Measurements from ENCODE around the gene CHKA. TPM values are rescaled to one million over a fixed set of nuclear protein-coding genes. Genes with fewer than 3 reads are reported as not detected.

CHKA gene
- total and polyA plus RNA-seq, 2 of the 4 experiments (the other 2 are of a cell fraction): 4.5 to 8.4 TPM

DNA sequence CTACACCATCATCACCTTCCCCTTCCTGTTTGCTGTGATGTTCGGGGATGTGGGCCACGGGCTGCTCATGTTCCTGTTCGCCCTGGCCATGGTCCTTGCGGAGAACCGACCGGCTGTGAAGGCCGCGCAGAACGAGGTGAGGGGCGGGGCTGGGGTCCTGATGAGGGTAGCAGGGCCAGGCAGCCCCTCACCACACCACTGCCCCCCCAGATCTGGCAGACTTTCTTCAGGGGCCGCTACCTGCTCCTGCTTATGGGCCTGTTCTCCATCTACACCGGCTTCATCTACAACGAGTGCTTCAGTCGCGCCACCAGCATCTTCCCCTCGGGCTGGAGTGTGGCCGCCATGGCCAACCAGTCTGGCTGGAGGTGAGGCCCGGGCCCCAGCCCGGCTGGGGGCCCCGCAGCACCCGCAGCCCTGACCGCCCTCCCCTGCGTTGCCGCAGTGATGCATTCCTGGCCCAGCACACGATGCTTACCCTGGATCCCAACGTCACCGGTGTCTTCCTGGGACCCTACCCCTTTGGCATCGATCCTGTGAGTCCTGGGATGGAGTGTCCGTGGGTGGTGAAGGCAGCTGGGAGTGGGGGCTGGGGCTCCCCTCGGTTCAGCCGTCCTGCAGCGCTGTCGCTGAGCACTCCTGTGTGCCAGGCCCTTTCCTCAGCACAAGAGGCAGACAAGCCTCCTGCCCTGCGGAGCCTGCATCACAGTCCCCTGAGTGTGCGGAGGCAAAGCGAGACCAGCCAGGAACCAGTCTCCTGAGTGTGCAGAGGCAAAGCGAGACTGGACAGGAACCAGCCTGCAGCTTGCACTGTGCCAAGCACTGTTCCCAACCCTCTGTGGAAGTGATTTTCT is 73.5 kb downstream of the CHKA start (continued):
- no peak for TF ChIP-seq RAD21 (IDR thresholded peaks at IDR 0.05; ENCODE audit: low read length)

DNA sequence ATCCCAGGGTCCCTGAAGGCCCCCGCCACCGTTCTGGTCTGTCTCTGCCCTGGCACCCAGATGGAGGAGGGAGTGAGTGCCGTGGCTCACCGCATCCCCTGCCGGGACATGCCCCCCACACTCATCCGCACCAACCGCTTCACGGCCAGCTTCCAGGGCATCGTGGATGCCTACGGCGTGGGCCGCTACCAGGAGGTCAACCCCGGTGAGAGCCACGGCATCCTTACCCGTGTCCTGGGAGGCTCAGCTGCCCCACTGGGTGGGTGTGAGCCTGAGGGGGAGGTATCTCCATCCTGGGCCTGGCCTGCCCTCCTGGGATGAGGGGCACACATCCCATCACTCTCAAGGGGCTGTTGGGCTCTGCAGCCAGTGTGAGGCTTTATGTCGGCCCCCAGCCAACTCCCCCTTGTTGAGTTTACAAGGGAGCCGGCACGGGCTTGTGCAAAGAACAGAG is 76.3 kb downstream of the CHKA start:
- H3K9me3 ChIP-seq (ENCODE audit: control insufficient read depth, insufficient read depth, low read length): no peaks in the 10 kb centered on the region
- peaks cover 50% of the 10 kb centered on the region for H3K36me3 ChIP-seq (ENCODE audit: control insufficient read depth, insufficient read depth, low read length)
- no peak overlapping the region for H2BK5ac ChIP-seq (ENCODE audit: low read depth, low read length, poor library complexity, severe bottlenecking)
- peaks cover 12% of the 10 kb centered on the region for H3K4me1 ChIP-seq (ENCODE audit: control insufficient read depth, insufficient read depth, low read length)
- DNase-seq: no peak
- POLR2A ChIA-PET (ENCODE audit: unreplicated experiment): interaction anchor here (0.6 kb wide), 1 partner anchor 48 kb away, joined by 3 read pairs; no protein-coding TSS in a partner anchor
- no peak overlapping the region for H3K4ac ChIP-seq (ENCODE audit: low read depth, low read length)
- no peak overlapping the region for H2BK20ac ChIP-seq (ENCODE audit: low read depth, low read length)
- H3K27ac ChIP-seq (ENCODE audit: insufficient read depth, low read length): no peak overlapping the region
- no peak overlapping the region for H3K18ac ChIP-seq (ENCODE audit: low read depth, low read length)
- H2AFZ ChIP-seq (replicated peaks; ENCODE audit: low read length, poor library complexity): no peak overlapping the region
- intact Hi-C loops (cut with micrococcal nuclease) (no loop called here), dilution Hi-C loops (cut with HindIII; ENCODE audit: low sequenced_read_pairs, unreplicated experiment) (no loop called here), in situ Hi-C loops (cut with MboI; ENCODE audit: low sequenced_read_pairs) (no loop called here)
- H2BK120ac ChIP-seq (ENCODE audit: low read depth, low read length): no peak overlapping the region
- no peak overlapping the region for H3K4me3 ChIP-seq (ENCODE audit: insufficient read depth, low read depth, low read length)
- H4K8ac ChIP-seq (ENCODE audit: low read depth in 2 of 2, low read length in 2 of 2): no peak overlapping the region
- H4K20me1 ChIP-seq (ENCODE audit: insufficient read depth, low read length): no peaks in the 10 kb centered on the region; the same call in none of the 2 replicates
- no peaks in the 10 kb centered on the region for H3K27me3 ChIP-seq (ENCODE audit: control insufficient read depth, insufficient read depth, low read length)
- H4K5ac ChIP-seq (ENCODE audit: low read depth, low read length): no peak overlapping the region
- H2AK9ac ChIP-seq (replicated peaks; ENCODE audit: low read depth, low read length, poor library complexity): no peak overlapping the region
- H4K91ac ChIP-seq (ENCODE audit: insufficient read depth, low read depth, low read length): no peak overlapping the region
- H3K9me1 ChIP-seq (ENCODE audit: insufficient read depth, low read length): no peaks in the 10 kb centered on the region
- no peak overlapping the region for H2AK5ac ChIP-seq (ENCODE audit: low read depth, low read length)
- no peak for ATAC-seq (ENCODE audit: low read depth)
- H3K14ac ChIP-seq (replicated peaks; ENCODE audit: low read depth, low read length): no peak overlapping the region
- H2BK15ac ChIP-seq (ENCODE audit: low read depth, low read length): no peak overlapping the region
- H3K56ac ChIP-seq (ENCODE audit: extremely low read depth, insufficient read depth, low read length): no peak overlapping the region
- no peak overlapping the region for H3K23ac ChIP-seq (ENCODE audit: low read depth, low read length)
- H3K79me1 ChIP-seq (ENCODE audit: low read depth in 1 of 2, low read length in 2 of 2): peaks cover 0 to 37% of the 10 kb centered on the region in 2 experiments; a peak in 3 of 4 replicates
- no peak overlapping the region for H3K9ac ChIP-seq (ENCODE audit: low read depth, low read length)
- no TSS peak for BruUV-seq (replicated peaks)
- CTCF ChIA-PET: no interaction called here
- no peak overlapping the region for H3K4me2 ChIP-seq (ENCODE audit: low read depth, low read length)
- 100% methylated on average over 2 of the region's 18 CpGs; no CpG with 5 or more reads in 1 of the 2 experiments for WGBS, 2 experiments (ENCODE audit: extremely low coverage in 2 of 2, insufficient read length in 1 of 2)
- TF ChIP-seq NFE2L2 (IDR thresholded peaks at IDR 0.05; ENCODE audit: low read depth, low read length) (no peak), FOS (IDR thresholded peaks at IDR 0.05; ENCODE audit: low read depth, low read length) (no peak), BHLHE40 (IDR thresholded peaks at IDR 0.05; ENCODE audit: low read depth, low read length) (no peak), CEBPB (IDR thresholded peaks at IDR 0.05; ENCODE audit: low read depth, low read length) (no peak), CHD1 (IDR thresholded peaks at IDR 0.05; ENCODE audit: low read depth, low read length) (no peak), MAFK (IDR thresholded peaks at IDR 0.05; ENCODE audit: low read depth, low read length) (no peak), MXI1 (IDR thresholded peaks at IDR 0.05; ENCODE audit: borderline replicate concordance, low read depth, low read length) (no peak), RCOR1 (IDR thresholded peaks at IDR 0.05; ENCODE audit: insufficient replicate concordance, low read length) (no peak)
- TF ChIP-seq, protein P1, sequence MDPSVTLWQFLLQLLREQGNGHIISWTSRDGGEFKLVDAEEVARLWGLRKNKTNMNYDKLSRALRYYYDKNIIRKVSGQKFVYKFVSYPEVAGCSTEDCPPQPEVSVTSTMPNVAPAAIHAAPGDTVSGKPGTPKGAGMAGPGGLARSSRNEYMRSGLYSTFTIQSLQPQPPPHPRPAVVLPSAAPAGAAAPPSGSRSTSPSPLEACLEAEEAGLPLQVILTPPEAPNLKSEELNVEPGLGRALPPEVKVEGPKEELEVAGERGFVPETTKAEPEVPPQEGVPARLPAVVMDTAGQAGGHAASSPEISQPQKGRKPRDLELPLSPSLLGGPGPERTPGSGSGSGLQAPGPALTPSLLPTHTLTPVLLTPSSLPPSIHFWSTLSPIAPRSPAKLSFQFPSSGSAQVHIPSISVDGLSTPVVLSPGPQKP (IDR thresholded peaks at IDR 0.05; ENCODE audit: borderline replicate concordance, low read depth, low read length): no peak
- TF ChIP-seq, protein P2, sequence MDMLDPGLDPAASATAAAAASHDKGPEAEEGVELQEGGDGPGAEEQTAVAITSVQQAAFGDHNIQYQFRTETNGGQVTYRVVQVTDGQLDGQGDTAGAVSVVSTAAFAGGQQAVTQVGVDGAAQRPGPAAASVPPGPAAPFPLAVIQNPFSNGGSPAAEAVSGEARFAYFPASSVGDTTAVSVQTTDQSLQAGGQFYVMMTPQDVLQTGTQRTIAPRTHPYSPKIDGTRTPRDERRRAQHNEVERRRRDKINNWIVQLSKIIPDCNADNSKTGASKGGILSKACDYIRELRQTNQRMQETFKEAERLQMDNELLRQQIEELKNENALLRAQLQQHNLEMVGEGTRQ (IDR thresholded peaks at IDR 0.05; ENCODE audit: low read depth, low read length): no peak
- TF ChIP-seq, protein P3, sequence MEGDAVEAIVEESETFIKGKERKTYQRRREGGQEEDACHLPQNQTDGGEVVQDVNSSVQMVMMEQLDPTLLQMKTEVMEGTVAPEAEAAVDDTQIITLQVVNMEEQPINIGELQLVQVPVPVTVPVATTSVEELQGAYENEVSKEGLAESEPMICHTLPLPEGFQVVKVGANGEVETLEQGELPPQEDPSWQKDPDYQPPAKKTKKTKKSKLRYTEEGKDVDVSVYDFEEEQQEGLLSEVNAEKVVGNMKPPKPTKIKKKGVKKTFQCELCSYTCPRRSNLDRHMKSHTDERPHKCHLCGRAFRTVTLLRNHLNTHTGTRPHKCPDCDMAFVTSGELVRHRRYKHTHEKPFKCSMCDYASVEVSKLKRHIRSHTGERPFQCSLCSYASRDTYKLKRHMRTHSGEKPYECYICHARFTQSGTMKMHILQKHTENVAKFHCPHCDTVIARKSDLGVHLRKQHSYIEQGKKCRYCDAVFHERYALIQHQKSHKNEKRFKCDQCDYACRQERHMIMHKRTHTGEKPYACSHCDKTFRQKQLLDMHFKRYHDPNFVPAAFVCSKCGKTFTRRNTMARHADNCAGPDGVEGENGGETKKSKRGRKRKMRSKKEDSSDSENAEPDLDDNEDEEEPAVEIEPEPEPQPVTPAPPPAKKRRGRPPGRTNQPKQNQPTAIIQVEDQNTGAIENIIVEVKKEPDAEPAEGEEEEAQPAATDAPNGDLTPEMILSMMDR (conservative IDR thresholded peaks at IDR 0.05; ENCODE audit: low read depth, low read length): no peak

Measured in IMR-90 (cell line).